Endothelial cell of umbilical vein (primary cell): ENCODE measurements around the gene KIR3DL3.
"Not testable (repeated sequence)": the region's sequence is repeated elsewhere in the genome, so short reads cannot be mapped to it uniquely, and the experiment has no call there.

Experiments used
- POLR2AphosphoS5 ChIP-seq: IDR thresholded peaks from 2 replicates; pipeline ENCODE4 v1.6.1; 2012; ENCODE audit warnings: low read depth, mild to moderate bottlenecking, control low read depth, low read length, moderate library complexity; ENCODE audit not compliant: insufficient read depth
- TF ChIP-seq, protein P1 (sequence below), 2 donors: IDR thresholded peaks; 1 replicate in 1 of 2; 2 replicates in 1 of 2; pipeline ENCODE4 v1.5.1; 2011; ENCODE audit warnings: low read length in 2 of 2, mild to moderate bottlenecking in 2 of 2, moderate library complexity in 2 of 2, control low read depth in 1 of 2, inconsistent platforms in 1 of 2, low read depth in 1 of 2; ENCODE audit not compliant: insufficient read depth in 1 of 2; ENCODE audit errors: extremely low read depth in 1 of 2

- TF ChIP-seq, protein P1, sequence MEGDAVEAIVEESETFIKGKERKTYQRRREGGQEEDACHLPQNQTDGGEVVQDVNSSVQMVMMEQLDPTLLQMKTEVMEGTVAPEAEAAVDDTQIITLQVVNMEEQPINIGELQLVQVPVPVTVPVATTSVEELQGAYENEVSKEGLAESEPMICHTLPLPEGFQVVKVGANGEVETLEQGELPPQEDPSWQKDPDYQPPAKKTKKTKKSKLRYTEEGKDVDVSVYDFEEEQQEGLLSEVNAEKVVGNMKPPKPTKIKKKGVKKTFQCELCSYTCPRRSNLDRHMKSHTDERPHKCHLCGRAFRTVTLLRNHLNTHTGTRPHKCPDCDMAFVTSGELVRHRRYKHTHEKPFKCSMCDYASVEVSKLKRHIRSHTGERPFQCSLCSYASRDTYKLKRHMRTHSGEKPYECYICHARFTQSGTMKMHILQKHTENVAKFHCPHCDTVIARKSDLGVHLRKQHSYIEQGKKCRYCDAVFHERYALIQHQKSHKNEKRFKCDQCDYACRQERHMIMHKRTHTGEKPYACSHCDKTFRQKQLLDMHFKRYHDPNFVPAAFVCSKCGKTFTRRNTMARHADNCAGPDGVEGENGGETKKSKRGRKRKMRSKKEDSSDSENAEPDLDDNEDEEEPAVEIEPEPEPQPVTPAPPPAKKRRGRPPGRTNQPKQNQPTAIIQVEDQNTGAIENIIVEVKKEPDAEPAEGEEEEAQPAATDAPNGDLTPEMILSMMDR (IDR thresholded peaks at IDR 0.05; ENCODE audit: extremely low read depth in 1 of 2, insufficient read depth in 1 of 2, low read depth in 1 of 2, low read length in 2 of 2), result not testable (repeated sequence)
- TF ChIP-seq POLR2AphosphoS5, result not testable (repeated sequence)
These were observed 26.0 kb downstream of the KIR3DL3 start for GRCh38 chr19:54750276-54750675.
